Activated CD4-positive, alpha-beta T cell treated with anti-CD3 and anti-CD28 coated beads, Interleukin-2, amount 50 U/mL, for 24 hours (primary cell): ENCODE measurements around the gene TRIM44.
"Not testable (repeated sequence)": the region's sequence is repeated elsewhere in the genome, so short reads cannot be mapped to it uniquely, and the experiment has no call there.

Experiments
- DNase-seq, 2 donors: peaks; one replicate each; pipeline ENCODE4 v3.0.0-alpha.2; 2020; ENCODE audit warnings: low read depth in 1 of 2, low spot score in 1 of 2

Gene TRIM44

DNA sequence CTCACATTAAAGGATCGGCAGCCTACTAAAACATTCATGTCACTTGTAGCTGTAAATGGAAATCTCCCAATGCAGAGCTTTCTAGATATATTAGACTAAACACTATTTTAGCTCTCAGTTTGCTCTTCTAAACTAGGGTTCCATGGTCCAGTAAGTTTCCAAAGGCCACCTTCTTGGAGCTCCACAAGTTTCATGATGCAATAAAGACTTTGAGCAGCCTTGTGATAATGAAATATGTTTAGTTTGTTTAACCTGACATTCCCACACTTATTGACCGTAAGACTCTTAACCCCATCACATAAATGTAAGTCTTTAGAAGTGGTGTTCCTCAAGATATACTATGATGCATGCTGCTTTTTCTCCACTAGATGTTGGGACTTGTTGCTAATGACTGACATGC, 87.7 kb downstream of the TRIM44 start:
- DNase-seq: no peak

DNA sequence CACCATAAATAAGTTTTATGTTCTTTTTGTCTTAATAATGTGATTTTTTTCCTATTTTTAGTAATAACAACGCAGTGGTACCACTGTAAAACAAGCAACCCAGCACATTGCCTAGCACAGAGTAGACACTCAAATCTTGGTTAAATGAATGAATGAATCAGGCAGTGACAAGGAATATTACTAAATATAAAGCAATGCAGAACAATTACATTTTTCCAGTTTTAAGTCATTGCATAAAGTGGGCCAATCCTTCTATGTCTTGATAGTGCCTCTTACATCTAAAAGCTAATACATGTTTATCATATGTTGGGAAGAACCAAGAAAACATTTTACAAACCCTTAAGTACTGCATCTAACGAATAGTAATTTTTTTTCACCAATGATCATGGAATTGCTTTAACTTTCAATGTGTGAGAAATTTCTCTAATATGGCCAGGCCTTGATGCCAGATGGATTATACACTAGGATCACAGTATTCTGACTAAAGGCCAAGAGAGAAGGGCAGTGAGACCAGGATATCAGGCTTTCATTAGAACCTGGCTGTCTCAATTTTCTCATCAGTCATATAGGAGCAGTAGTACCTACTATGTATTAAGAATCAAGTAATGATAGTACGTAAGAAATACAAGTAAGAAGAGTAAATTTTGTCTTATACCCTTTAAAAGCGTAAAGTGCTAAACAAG, 88.5 kb downstream of the TRIM44 start:
- DNase-seq: no peak

DNA sequence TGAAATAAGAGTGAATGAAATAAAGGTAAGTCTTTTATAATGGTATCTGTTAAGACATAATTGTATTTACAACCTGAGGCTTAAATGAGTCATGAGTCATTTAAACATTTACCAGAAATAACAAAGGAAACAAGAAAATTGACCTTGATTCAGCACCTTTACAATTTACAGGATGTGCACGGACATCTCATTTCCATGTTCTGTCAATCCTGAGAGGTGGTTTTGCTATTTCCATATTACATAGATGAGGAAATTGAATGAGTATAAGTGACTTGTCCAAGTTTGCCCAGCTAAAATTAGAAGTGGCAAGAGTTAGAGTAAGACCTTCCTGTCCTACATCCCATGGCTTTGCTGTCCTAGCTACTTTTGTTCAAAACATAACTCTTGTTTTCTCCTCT, 89.1 kb downstream of the TRIM44 start:
- no peak for DNase-seq

DNA sequence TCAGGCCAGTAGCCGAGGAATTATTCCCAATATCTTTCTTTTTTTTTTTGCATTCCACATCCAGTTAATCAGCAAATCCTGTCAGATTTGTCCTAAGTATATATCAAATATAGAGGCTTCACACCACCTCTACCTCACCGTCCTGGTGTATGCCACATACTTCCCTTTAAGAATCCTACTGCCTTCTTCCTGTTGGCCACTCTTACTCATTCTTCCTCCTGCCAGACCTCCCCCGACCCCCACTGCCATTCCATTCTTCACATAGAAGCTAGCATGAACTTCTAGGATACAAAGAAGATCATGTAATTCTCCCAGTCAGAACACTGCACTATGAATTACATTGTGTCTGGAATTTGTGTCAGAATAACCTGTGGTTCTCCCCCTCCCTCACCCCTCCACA, 89.5 kb downstream of the TRIM44 start:
- DNase-seq: no peak

DNA sequence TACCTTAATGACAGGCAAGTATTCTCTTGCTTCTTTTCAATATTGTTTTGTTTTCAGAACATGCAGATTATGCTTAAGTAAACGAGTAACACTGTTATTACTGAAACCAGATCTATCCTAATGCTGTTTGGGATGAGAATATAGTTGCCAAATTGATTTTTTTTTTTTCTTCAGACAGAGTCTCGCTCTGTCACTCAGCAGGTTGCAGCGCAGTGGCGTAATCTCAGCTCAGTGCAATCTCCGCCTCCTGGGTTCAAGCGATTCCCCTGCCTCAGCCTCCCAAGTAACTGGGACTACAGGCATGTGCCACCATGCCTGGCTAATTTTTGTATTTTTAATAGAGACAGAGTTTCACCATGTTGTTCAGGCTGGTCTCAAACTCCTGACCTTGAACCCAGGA, 91.0 kb downstream of the TRIM44 start:
- not testable (repeated sequence) for DNase-seq

DNA sequence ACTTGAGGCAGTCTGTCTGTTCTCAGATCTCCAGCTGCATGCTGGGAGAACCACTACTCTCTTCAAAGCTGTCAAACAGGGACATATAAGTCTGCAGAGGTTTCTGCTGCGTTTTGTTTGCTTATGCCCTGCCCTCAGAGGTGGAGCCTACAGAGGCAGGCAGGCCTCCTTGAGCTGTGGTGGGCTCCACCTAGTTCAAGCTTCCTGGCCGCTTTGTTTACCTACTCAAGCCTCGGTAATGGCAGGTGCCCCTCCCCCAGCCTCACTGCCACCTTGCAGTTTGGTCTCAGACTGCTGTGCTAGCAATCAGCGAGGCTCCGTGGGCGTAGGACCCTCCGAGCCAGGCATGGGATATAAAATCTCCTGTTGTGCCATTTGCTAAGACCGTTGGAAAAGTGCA, 97.4 kb downstream of the TRIM44 start:
- not testable (repeated sequence) for DNase-seq

DNA sequence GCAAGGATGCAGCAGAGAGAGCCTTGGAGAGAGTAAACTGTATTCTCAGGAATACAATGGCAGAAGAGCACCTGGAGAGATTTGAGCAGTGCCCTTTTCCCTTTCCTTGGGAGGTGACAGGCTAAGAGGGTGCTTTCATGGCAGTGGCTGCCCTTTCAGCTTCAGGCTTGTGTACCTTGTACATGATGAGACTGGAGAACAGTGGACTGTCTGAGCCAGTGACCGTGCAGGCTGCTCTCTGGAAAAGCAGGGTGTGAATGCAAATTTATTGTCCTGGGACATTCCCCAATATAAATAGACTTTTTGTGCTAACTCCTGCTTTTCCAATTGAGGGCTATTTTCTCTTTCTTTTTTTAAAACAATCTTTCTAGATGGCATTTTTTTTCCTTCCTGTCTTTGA, 99.3 kb downstream of the TRIM44 start:
- DNase-seq: no peak

DNA sequence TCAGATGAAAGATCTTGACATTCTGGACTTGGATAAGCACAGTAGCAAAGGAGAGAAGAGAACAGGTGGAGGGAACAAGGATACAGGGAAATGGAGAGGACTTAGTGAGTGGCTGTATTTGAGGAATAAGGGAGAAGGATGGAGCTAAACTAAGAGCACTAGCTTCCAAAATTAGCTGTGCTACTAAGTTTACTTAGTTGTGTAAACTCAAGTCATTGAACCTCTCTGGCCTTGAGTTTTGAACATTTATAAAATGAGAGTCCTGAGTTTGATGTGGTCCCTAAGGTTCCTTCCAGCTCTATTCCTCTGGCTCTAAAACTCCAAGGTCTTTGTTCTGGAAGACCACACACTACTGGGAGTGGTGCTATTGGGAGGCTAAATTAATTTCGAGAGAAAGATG, 100.7 kb downstream of the TRIM44 start:
- no peak for DNase-seq

DNA sequence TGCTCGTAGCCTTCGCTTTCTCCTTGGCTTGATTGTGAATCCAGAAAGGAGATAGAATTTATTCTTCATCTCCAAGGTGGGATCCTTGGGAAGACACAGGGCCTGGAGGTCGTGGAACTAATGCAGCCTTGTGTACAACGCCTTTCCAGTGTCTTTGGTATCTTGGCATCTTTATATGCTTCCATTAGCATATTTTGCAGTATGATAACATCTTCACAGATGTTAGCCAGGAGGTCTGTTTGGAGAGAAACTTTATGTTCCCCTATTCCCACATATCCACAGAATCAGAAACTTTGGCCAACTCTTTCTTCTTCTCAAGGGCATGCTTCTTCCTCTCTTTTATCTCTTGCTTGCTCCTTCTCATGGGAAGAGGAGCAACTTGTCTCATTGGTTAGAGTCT, 101.2 kb downstream of the TRIM44 start:
- DNase-seq: no peak

DNA sequence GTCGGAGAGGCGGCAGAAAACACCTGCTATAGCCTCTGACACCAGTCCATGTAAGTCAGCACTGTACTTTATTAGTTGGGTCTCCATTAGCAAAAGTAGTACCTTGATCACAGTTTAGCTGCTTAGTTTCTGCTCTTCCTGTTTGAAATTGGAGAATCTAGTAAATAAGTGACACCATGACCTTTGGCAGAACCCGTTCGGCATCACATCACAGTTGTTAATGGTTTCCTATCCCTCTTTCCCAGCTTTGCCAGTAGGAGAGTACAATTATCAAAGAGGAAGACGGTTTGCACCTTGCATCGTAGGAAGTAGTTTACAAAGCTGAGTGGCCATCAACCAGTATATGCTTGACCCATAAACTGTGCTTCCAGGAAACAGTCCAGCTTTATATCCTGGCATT, 101.8 kb downstream of the TRIM44 start:
- no peak for DNase-seq

DNA sequence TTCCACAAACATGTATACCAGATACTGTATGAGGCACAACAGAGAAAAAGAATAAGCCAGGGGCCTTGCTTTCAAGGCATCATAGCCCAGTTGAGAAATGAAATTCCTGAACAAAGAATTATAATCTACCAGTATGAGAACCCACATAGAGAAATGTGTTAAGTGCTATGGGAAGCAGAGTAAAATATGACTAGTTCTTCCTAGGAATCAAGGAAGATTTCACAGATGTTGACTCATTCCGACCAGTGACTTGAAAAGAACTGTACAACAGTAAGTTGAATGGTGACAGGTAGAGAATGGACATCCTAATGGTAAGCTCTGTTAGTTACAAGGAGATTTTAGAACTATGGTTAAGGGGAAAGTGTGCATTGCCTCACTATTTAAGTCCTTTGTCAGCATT, 102.6 kb downstream of the TRIM44 start:
- no peak for DNase-seq

DNA sequence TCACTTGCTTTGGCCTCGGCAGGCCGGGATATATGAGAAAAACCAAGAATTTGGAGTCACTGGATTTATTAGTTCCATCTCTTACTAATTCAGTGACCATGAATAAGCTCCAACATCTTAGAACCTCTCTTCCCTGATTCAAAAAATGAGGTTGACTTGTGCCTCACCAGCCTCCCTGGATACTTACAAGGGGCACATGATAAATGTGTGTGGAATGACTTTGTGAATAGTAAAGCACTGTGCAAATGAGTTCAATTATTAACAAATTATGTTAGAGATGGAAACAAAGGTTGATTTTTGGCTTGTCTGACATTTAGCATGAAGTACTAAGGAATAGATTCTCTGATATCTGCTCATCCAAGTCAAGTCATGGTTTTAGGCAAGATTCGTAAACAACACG, 104.1 kb downstream of the TRIM44 start:
- DNase-seq: no peak

DNA sequence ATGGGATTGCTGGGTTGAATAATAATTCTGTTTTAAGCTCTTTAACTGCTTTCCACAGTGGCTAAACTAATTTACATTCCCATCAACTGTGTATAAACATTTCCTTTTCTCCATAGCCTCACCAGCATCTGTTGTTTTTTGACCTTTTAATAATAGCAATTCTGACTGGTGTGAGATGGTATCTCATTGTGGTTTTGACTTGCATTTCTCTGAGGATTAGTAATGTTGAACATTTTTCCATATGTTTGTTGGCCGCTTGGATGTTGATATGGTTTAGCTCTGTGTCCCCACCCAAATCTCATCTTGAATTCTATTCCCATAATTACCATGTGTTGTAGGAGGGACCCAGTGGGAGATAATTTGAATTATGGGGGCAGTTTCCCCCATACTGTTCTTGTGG, 107.8 kb downstream of the TRIM44 start:
- DNase-seq: not testable (repeated sequence)

DNA sequence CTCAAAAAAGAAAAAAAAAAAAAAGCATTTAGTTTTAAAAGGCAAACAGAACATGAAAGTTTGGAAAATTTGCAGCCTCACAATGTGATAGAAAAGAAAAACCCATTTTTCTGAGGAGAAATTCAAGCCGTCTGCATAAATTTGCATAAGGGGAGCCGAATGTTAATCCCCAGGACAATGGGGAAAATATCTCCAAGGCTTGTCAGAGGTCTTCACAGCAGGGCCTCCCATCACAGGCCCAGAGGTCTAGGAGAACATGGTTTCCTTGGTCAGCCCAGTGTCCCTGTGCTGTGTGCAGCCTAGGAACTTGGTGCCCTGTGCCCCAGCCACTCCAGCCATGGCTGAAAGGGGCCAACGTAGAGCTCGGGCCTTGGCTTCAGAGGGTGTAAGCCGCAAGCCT, 109.1 kb downstream of the TRIM44 start:
- DNase-seq: no peak

DNA sequence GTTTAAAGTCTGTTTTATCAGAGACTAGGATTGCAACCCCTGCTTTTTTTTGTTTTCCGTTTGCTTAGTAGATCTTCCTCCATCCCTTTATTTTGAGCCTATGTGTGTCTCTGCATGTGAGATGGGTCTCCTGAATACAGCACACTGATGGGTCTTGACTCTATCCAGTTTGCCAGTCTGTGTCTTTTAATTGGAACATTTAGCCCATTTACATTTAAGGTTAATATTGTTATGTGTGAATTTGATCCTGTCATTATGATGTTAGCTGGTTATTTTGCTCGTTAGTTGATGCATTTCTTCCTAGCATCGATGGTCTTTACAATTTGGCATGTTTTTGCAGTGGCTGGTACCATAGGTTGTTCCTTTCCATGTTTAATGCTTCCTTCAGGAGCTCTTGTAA, 114.7 kb downstream of the TRIM44 start:
- DNase-seq: not testable (repeated sequence)

DNA sequence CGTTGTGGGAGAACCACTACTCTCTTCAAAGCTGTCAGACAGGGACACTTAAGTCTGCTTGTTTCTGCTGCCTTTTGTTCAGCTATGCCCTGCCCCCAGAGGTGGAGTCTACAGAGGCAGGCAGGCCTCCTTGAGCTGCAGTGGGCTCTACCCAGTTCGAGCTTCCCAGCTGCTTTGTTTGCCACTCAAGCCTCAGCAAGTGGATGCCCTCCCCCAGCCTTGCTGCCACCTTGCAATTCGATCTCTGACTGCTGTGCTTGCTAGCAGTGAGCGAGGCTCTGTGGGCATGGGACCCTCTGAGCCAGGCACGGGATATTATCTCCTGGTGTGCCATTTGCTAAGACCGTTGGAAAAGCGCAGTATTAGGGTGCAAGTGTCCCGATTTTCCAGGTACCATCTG, 116.4 kb downstream of the TRIM44 start:
- not testable (repeated sequence) for DNase-seq

DNA sequence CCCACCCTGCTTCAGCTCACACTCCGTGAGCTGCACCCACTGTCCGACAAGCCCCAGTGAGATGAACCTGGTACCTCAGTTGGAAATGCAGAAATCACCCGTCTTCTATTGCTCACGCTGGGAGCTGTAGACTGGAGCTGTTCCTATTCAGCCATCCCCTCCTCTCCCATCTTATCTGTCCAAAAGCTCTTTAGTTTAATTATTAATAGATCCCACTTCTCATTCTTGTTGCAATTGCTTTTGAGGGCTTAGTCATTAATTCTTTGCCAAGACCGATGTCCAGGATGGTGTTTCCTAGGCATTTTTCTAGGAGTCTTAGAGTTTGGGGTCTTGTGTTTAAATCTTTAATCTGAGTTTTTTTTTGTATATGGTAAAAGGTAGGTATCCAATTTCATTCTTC, 116.8 kb downstream of the TRIM44 start:
- no peak for DNase-seq

DNA sequence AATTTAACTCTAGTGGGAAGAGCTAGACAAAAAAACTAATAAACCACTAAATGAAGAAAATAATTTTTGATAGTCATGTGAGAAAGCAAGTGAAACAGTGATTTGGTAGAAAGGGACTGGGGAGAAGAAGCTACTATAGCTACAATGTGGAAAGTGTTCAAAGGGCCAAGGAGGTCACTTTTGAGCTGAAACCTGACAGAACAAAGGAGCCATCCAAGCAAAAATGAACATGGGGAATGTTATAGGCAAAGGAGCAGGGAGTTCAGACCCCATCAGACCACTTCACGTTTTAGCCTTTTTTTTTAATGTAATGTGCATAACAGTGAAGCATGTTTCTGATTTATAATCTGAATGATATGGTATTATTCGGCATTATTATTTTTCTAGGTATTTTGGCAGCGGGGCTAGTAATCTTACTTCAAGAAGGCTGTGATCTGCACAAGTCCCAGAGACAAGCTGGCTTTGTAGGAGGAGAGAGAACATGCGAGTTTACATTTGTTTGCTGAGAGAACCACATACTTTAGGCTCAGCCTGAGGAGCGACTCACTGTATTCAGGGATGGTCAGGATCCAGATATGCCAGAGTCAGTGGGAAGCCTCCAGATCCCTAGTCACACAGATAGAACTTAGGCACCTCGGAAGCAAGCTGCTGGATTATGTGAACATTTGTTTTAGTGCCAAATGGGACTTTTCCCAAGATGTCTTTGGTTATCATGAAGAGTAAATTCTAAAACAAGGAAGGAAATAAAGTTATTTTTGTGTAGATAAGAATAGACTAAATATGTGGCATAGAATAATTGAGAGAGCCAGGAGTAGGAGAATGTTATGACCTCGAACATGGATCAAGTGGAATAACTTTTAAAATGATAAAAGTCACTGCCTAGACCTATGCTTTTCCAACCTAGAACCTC, 118.6 kb downstream of the TRIM44 start:
- no peak for DNase-seq

DNA sequence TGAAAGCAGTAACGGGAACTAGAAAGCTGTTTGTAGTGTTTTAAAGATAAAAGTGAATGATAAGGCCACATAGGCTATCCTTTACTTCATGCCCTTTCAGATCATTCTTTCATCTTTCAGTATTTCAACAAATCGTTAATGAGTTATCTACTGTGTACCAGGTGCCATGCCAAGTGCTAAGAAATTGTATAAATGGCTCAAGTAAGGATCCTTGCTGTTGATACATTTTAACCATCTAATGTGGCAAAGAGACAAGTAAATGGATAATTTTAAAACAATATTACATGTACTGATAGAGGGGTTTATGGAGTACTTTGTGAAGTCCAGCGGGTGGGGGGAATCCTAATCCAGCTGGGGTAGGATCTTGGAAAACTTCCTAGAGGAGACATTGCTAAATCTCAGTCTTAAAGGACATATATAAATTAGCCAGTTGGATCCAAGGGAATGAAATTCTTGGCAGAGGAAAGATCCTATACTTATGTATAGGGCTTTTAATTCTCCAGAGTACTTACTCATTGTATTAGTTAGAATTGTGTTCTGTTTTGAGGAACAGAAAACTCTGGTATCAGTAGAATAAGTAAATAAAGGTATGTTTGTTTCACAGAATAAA, 119.4 kb downstream of the TRIM44 start:
- no peak for DNase-seq

DNA sequence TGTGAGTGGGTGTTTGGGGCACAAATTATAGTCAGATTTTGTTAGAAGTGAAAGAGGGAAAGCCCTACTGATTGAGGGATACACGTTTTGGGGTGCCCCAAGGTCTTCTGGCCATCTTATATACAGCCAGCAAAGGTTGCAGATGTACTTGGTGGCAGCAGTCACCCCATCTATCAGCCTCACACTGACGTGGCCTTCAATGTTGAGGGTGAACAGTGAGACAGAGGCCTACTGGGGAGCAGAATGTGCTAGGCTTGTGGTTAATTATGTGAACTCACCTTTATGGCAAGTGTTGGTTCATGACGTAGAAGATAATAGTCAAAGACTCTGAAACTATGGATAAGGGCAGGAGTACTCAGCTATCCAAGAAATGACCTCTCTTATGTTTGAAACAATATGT, 121.2 kb downstream of the TRIM44 start:
- DNase-seq: no peak

DNA sequence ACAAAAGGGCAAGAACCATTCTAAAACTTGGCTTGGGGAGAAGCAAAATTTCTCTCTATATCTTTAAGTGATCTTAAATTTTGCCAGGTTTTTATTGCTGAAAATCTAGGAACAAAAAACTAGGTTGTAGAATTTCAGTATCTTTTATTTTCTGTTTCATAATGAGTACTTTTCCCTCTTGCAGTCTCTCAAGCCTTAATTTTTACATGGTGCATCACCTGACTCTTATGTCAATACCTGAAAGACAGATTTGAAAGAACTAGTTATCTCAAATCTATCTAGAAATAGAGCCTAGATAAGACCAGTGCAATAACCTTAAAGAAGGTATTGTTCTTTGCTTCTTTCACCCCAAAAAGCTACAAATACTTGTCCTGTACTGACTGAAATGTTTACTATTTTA, 122.1 kb downstream of the TRIM44 start:
- no peak for DNase-seq
